GM21619 (cell line): ENCODE data around the gene BCR.

ENCODE experiments used
- ATAC-seq: cut with Tn5 transposase; IDR thresholded peaks from one replicate; pipeline ENCODE4 v1.9.1; 2021; ENCODE audit not compliant: unreplicated experiment

The BCR gene

GRCh38 chr22:23258826-23259170 is 78.5 kb downstream of the BCR start:
- ATAC-seq: no peak

- ATAC-seq: no peak
Observed at GRCh38 chr22:23259916-23260644, 79.8 kb downstream of the BCR start.

- no peak for ATAC-seq
Observed at GRCh38 chr22:23260645-23261581, 80.6 kb downstream of the BCR start.

- ATAC-seq: no peak
Observed at GRCh38 chr22:23261900-23262450, 81.7 kb downstream of the BCR start.

GRCh38 chr22:23262518-23263332 is 82.4 kb downstream of the BCR start:
- no peak for ATAC-seq

- ATAC-seq: no peak
Observed at GRCh38 chr22:23263651-23264555, 83.6 kb downstream of the BCR start.

- no peak for ATAC-seq
Observed at GRCh38 chr22:23264610-23265367, 84.5 kb downstream of the BCR start.

GRCh38 chr22:23265368-23265700 is 85.0 kb downstream of the BCR start:
- ATAC-seq: no peak

- no peak for ATAC-seq
Observed at GRCh38 chr22:23266780-23267179, 86.5 kb downstream of the BCR start.

- ATAC-seq: no peak
Observed at GRCh38 chr22:23267226-23268043, 87.1 kb downstream of the BCR start.

GRCh38 chr22:23268139-23268712 is 87.9 kb downstream of the BCR start:
- no peak for ATAC-seq

- no peak for ATAC-seq
Observed at GRCh38 chr22:23268877-23269276, 88.6 kb downstream of the BCR start.

- no peak for ATAC-seq
Observed at GRCh38 chr22:23269441-23270211, 89.3 kb downstream of the BCR start.

GRCh38 chr22:23270212-23270733 is 90.0 kb downstream of the BCR start:
- no peak for ATAC-seq

- ATAC-seq: no peak
Observed at GRCh38 chr22:23270798-23271596, 90.7 kb downstream of the BCR start.

GRCh38 chr22:23271597-23271908 is 91.2 kb downstream of the BCR start:
- ATAC-seq: no peak

GRCh38 chr22:23272371-23272770 is 92.1 kb downstream of the BCR start:
- ATAC-seq: no peak
